C4-2B (cell line): ENCODE results near the gene NKIRAS2.

Source experiments
- ZFX ChIP-seq: fragments of 450-650 bp; IDR thresholded peaks from 2 replicates; pipeline ENCODE4 v1.6.1; 2017
- TF ChIP-seq, protein P1 (sequence below): fragments of 450-650 bp; conservative IDR thresholded peaks from 2 replicates; pipeline ENCODE4 v1.5.1; 2017; ENCODE audit warnings: mild to moderate bottlenecking

DNA sequence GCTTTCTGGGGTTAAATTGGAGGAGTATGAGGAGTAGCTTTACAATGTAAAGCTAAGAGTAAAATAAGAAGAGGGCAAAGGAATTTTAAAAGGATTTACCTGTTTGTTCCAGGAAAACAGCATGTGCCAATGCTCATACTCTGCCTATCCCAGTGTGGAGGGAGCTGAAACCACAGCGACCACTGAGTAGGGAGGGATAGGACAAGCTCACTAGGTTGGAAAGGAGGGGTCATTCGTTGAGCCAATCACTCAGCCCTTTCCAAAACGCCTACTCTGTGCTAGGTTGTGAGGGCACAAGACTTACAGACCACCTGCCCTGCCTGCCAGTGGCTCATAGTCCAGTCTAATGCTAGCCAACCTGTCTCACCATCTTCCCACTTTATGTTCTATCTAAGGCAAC, 1.6 kb upstream of the NKIRAS2 start:
- TF ChIP-seq, protein P1, sequence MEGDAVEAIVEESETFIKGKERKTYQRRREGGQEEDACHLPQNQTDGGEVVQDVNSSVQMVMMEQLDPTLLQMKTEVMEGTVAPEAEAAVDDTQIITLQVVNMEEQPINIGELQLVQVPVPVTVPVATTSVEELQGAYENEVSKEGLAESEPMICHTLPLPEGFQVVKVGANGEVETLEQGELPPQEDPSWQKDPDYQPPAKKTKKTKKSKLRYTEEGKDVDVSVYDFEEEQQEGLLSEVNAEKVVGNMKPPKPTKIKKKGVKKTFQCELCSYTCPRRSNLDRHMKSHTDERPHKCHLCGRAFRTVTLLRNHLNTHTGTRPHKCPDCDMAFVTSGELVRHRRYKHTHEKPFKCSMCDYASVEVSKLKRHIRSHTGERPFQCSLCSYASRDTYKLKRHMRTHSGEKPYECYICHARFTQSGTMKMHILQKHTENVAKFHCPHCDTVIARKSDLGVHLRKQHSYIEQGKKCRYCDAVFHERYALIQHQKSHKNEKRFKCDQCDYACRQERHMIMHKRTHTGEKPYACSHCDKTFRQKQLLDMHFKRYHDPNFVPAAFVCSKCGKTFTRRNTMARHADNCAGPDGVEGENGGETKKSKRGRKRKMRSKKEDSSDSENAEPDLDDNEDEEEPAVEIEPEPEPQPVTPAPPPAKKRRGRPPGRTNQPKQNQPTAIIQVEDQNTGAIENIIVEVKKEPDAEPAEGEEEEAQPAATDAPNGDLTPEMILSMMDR: no peak
- TF ChIP-seq ZFX: no peak
